Activated CD4-positive, alpha-beta memory T cell treated with anti-CD3 and anti-CD28 coated beads, Interleukin-2, amount 10 ng/mL, durations not matched to agents 7 days and 5 days (primary cell): ENCODE results near the gene CIRBP. TPM values are rescaled to one million over a fixed set of nuclear protein-coding genes. Genes with fewer than 3 reads are reported as not detected.
"Not testable (repeated sequence)": the region's sequence is repeated elsewhere in the genome, so short reads cannot be mapped to it uniquely, and the experiment has no call there.

ENCODE experiments used
- CTCF ChIA-PET: fragments of 350-600 bp; sonication (Branson Sonifier 250); formaldehyde crosslinking; loops from one replicate; lab custom pipeline; 2021; ENCODE audit warnings: antibody characterized with exemption, inconsistent platforms; lab: Charles Lee
- POLR2A ChIA-PET: fragments of 350-600 bp; sonication (Branson Sonifier 250); formaldehyde crosslinking; loops from one replicate; lab custom pipeline; 2021; ENCODE audit warnings: antibody characterized with exemption; lab: Charles Lee
- DNase-seq: peaks from one replicate; pipeline ENCODE4 v3.0.0-alpha.2; 2020
- H3K27ac Mint-ChIP-seq: one replicate; pipeline ENCODE4 v1.8.0; 2021; ENCODE audit warnings: mild to moderate bottlenecking, mixed read lengths
- H3K27me3 Mint-ChIP-seq: one replicate; pipeline ENCODE4 v1.8.0; 2021; ENCODE audit warnings: mixed read lengths
- H3K36me3 Mint-ChIP-seq: one replicate; pipeline ENCODE4 v1.8.0; 2021; ENCODE audit warnings: low read depth, mixed read lengths
- H3K4me1 Mint-ChIP-seq: one replicate; pipeline ENCODE4 v1.8.0; 2021; ENCODE audit warnings: mixed read lengths
- H3K4me3 Mint-ChIP-seq: one replicate; pipeline ENCODE4 v1.8.0; 2021; ENCODE audit warnings: mild to moderate bottlenecking, mixed read lengths
- H3K9me3 Mint-ChIP-seq: one replicate; pipeline ENCODE4 v1.8.0; 2021; ENCODE audit warnings: mixed read lengths
- total RNA-seq, 2 experiments: library from RNA; stranded (reverse); gene quantifications; one replicate each; pipeline ENCODE4 v1.2.3, GENCODE V29; 2021

CIRBP gene
- total RNA-seq, 2 experiments from 2014 or later, result 203 to 204 TPM

GRCh38 chr19:1318678-1319471, 49.7 kb downstream of the CIRBP start:
- no peak overlapping the region for H3K4me3 Mint-ChIP-seq
- DNase-seq, result no peak
- no peaks in the 10 kb centered on the region for H3K4me1 Mint-ChIP-seq
- no peak overlapping the region for H3K27ac Mint-ChIP-seq
- H3K27me3 Mint-ChIP-seq, result peaks cover 25% of the 10 kb centered on the region
- CTCF ChIA-PET, result no interaction called here
- H3K36me3 Mint-ChIP-seq, result no peaks in the 10 kb centered on the region
- no peaks in the 10 kb centered on the region for H3K9me3 Mint-ChIP-seq
- POLR2A ChIA-PET, result no interaction called here

GRCh38 chr19:1320282-1320650, 51.1 kb downstream of the CIRBP start:
- CTCF ChIA-PET, H3K9me3 Mint-ChIP-seq, H3K36me3 Mint-ChIP-seq: not testable (repeated sequence)

GRCh38 chr19:1321539-1321938, 52.4 kb downstream of the CIRBP start:
- POLR2A ChIA-PET, result no interaction called here
- Mint-ChIP-seq H3K27me3 (peaks cover 37% of the 10 kb centered on the region), H3K4me3 (no peak overlapping the region), H3K27ac (no peak overlapping the region), H3K9me3 (no peaks in the 10 kb centered on the region), H3K36me3 (no peaks in the 10 kb centered on the region), H3K4me1 (no peaks in the 10 kb centered on the region)
- no peak for DNase-seq
- CTCF ChIA-PET, result no interaction called here

More at GRCh38 chr19:1320282-1320650, 51.1 kb downstream of the CIRBP start:
- H3K27ac Mint-ChIP-seq, H3K4me1 Mint-ChIP-seq, POLR2A ChIA-PET, H3K4me3 Mint-ChIP-seq, DNase-seq: not testable (repeated sequence)
- peaks cover 34% of the 10 kb centered on the region for H3K27me3 Mint-ChIP-seq

GRCh38 chr19:1322198-1322981, 53.3 kb downstream of the CIRBP start:
- Mint-ChIP-seq H3K36me3 (no peaks in the 10 kb centered on the region), H3K27me3 (peaks cover 36% of the 10 kb centered on the region), H3K4me3 (no peak overlapping the region), H3K9me3 (no peaks in the 10 kb centered on the region), H3K4me1 (no peaks in the 10 kb centered on the region), H3K27ac (no peak overlapping the region)
- CTCF ChIA-PET, result no interaction called here
- POLR2A ChIA-PET, result no interaction called here
- no peak for DNase-seq

GRCh38 chr19:1324249-1324805, 55.2 kb downstream of the CIRBP start:
- ChIA-PET POLR2A (no interaction called here), CTCF (no interaction called here)
- Mint-ChIP-seq H3K9me3 (no peaks in the 10 kb centered on the region), H3K27me3 (peaks cover 24% of the 10 kb centered on the region), H3K27ac (no peak overlapping the region), H3K36me3 (no peaks in the 10 kb centered on the region), H3K4me1 (no peaks in the 10 kb centered on the region), H3K4me3 (no peak overlapping the region)
- DNase-seq, result no peak

Other genes starting within 250 kb of the CIRBP start
- 100 to 1,000 TPM; 181 TPM for gene TMEM259, start 248.2 kb upstream of the CIRBP start, total RNA-seq
- gene RNU6-2, start 247.8 kb upstream of the CIRBP start, total RNA-seq, result not detected
- gene CNN2, start 242.7 kb upstream of the CIRBP start, total RNA-seq, result 100 to 1,000 TPM; 513 to 519 TPM
- 10 to 100 TPM; 92.7 to 95.1 TPM for gene ABCA7, start 229.2 kb upstream of the CIRBP start, total RNA-seq
- 100 to 1,000 TPM; 419 to 437 TPM for gene ARHGAP45, start 202.2 kb upstream of the CIRBP start, total RNA-seq
- 100 to 1,000 TPM; 116 to 120 TPM for gene POLR2E, start 174.0 kb upstream of the CIRBP start, total RNA-seq
- gene GPX4, start 165.3 kb upstream of the CIRBP start, total RNA-seq, result 100 to 1,000 TPM; 141 to 148 TPM
- gene SBNO2, start 95.1 kb upstream of the CIRBP start, total RNA-seq, result 10 to 100 TPM; 94.4 to 98.2 TPM
- 10 to 100 TPM; 84.2 to 85.1 TPM for gene STK11, start 63.6 kb upstream of the CIRBP start, total RNA-seq
- under 1 TPM; 0.35 to 0.55 TPM for gene CBARP, start 31.3 kb upstream of the CIRBP start, total RNA-seq
- gene ATP5F1D, start 27.6 kb upstream of the CIRBP start, total RNA-seq, result 100 to 1,000 TPM; 171 to 173 TPM
- gene MIDN, start 20.7 kb upstream of the CIRBP start, total RNA-seq, result 10 to 100 TPM; 86.2 to 88.6 TPM
- gene FAM174C, start 6.2 kb downstream of the CIRBP start, total RNA-seq, result 10 to 100 TPM; 45.9 to 50.1 TPM
- gene EFNA2, start 16.5 kb downstream of the CIRBP start, total RNA-seq, result not detected
- 100 to 1,000 TPM; 107 to 109 TPM for gene NDUFS7, start 114.6 kb downstream of the CIRBP start, total RNA-seq
- gene GAMT, start 132.2 kb downstream of the CIRBP start, total RNA-seq, result 10 to 100 TPM; 13.2 to 13.8 TPM
- gene DAZAP1, start 138.3 kb downstream of the CIRBP start, total RNA-seq, result 100 to 1,000 TPM; 194 to 218 TPM
- 1,000 to 10,000 TPM; 1,378 to 1,409 TPM for gene RPS15, start 169.1 kb downstream of the CIRBP start, total RNA-seq
- under 1 TPM in 1 of 2 experiments, not detected in 1; 0.03 TPM for gene APC2, start 180.8 kb downstream of the CIRBP start, total RNA-seq
- 10 to 100 TPM; 38.4 to 38.5 TPM for gene C19orf25, start 209.9 kb downstream of the CIRBP start, total RNA-seq
- 1 to 10 TPM; 2.5 to 3.6 TPM for gene PCSK4, start 221.0 kb downstream of the CIRBP start, total RNA-seq
- 1 to 10 TPM; 1.1 to 1.6 TPM for gene REEP6, start 221.8 kb downstream of the CIRBP start, total RNA-seq
- 1 to 10 TPM; 2.9 to 3.5 TPM for gene ADAMTSL5, start 243.7 kb downstream of the CIRBP start, total RNA-seq